WTC11 (cell line): ENCODE data around the gene FUT6. TPM values are rescaled to one million over a fixed set of nuclear protein-coding genes. Genes with fewer than 3 reads are reported as not detected.

ENCODE experiments used
- ATAC-seq: fragments of 200-7000 bp; cut with Tn5 transposase; 2 replicates; pipeline ENCODE4 v1.10.0; 2021; ENCODE audit warnings: mild to moderate bottlenecking, moderate library complexity
- CTCF ChIA-PET: fragments of 300-600 bp; sonication (Branson Sonifier 250); formaldehyde crosslinking; loops from one replicate; lab custom pipeline; 2021; ENCODE audit warnings: antibody characterized with exemption; lab: Charles Lee
- POLR2A ChIA-PET: fragments of 350-600 bp; sonication (Branson Sonifier 250); formaldehyde crosslinking; loops from one replicate; lab custom pipeline; 2021; ENCODE audit warnings: antibody characterized with exemption; lab: Charles Lee
- DNase-seq: peaks from one replicate; pipeline ENCODE4 v3.0.0; 2021; ENCODE audit warnings: low spot score
- H3K27ac Mint-ChIP-seq: 2 replicates; pipeline ENCODE4 v1.8.0; 2021; ENCODE audit warnings: mixed read lengths
- H3K27me3 Mint-ChIP-seq: 2 replicates; pipeline ENCODE4 v1.8.0; 2021; ENCODE audit warnings: low read depth, mild to moderate bottlenecking, moderate library complexity, mixed read lengths
- H3K36me3 Mint-ChIP-seq: 2 replicates; pipeline ENCODE4 v1.8.0; 2021; ENCODE audit warnings: mixed read lengths
- H3K4me1 Mint-ChIP-seq: 2 replicates; pipeline ENCODE4 v1.8.0; 2022; ENCODE audit warnings: mixed read lengths
- H3K4me3 Mint-ChIP-seq: 2 replicates; pipeline ENCODE4 v1.8.0; 2021; ENCODE audit warnings: mild to moderate bottlenecking, moderate library complexity, mixed read lengths
- H3K9me3 Mint-ChIP-seq: 2 replicates; pipeline ENCODE4 v1.8.0; 2021; ENCODE audit warnings: mixed read lengths
- AR ChIP-seq: fragments of 250-450 bp; sonication (Bioruptor Pico); IDR thresholded peaks from 2 replicates; pipeline ENCODE4 v1.9.0; 2021; ENCODE audit warnings: mild to moderate bottlenecking
- CTCF ChIP-seq: fragments of 200-600 bp; IDR thresholded peaks from 2 replicates; pipeline ENCODE4 v1.8.0; 2022; ENCODE audit warnings: antibody characterized with exemption
- FOXP1 ChIP-seq: sonication (generic); formaldehyde crosslinking; IDR thresholded peaks from 2 replicates; pipeline ENCODE4 v1.8.0; 2022; ENCODE audit warnings: missing genetic modification reagents, mild to moderate bottlenecking, moderate library complexity, borderline replicate concordance
- GTF2I ChIP-seq: fragments of 250-450 bp; sonication (Bioruptor Pico); conservative IDR thresholded peaks from 2 replicates; pipeline ENCODE4 v1.4.0; 2021; ENCODE audit warnings: mild to moderate bottlenecking
- NR1H2 ChIP-seq: sonication (generic); formaldehyde crosslinking; IDR thresholded peaks from 2 replicates; pipeline ENCODE4 v1.9.0; 2021; ENCODE audit warnings: mild to moderate bottlenecking, moderate library complexity, missing genetic modification reagents
- OVOL2 ChIP-seq: fragments of 250-450 bp; sonication (Bioruptor Pico); IDR thresholded peaks from 2 replicates; pipeline ENCODE4 v1.9.0; 2021; ENCODE audit warnings: mild to moderate bottlenecking, borderline replicate concordance
- SOX15 ChIP-seq: fragments of 250-450 bp; sonication (Bioruptor Pico); IDR thresholded peaks from 2 replicates; pipeline ENCODE4 v1.9.0; 2021; ENCODE audit warnings: mild to moderate bottlenecking
- SP1 ChIP-seq: sonication (generic); formaldehyde crosslinking; conservative IDR thresholded peaks from 2 replicates; pipeline ENCODE4 v1.8.1; 2022; ENCODE audit warnings: missing genetic modification reagents
- TP53 ChIP-seq: sonication (generic); formaldehyde crosslinking; IDR thresholded peaks from 2 replicates; pipeline ENCODE4 v1.8.1; 2023; ENCODE audit warnings: mild to moderate bottlenecking, missing genetic modification reagents
- ZMAT4 ChIP-seq: fragments of 250-450 bp; sonication (Bioruptor Pico); IDR thresholded peaks from 2 replicates; pipeline ENCODE4 v1.9.0; 2021; ENCODE audit warnings: mild to moderate bottlenecking
- ZNF138 ChIP-seq: sonication (generic); formaldehyde crosslinking; conservative IDR thresholded peaks from 2 replicates; pipeline ENCODE4 v1.8.1; 2022; ENCODE audit warnings: mild to moderate bottlenecking, moderate library complexity, missing genetic modification reagents
- ZNF219 ChIP-seq: sonication (generic); formaldehyde crosslinking; IDR thresholded peaks from 2 replicates; pipeline ENCODE4 v1.8.0; 2023; ENCODE audit warnings: missing genetic modification reagents, mild to moderate bottlenecking, borderline replicate concordance
- ZNF232 ChIP-seq: sonication (generic); formaldehyde crosslinking; IDR thresholded peaks from 2 replicates; pipeline ENCODE4 v1.8.0; 2022; ENCODE audit warnings: mild to moderate bottlenecking, missing genetic modification reagents
- ZNF281 ChIP-seq: sonication (generic); formaldehyde crosslinking; IDR thresholded peaks from 2 replicates; pipeline ENCODE4 v1.8.0; 2023; ENCODE audit warnings: mild to moderate bottlenecking, missing genetic modification reagents
- ZNF396 ChIP-seq: fragments of 250-450 bp; sonication (Bioruptor Pico); IDR thresholded peaks from 2 replicates; pipeline ENCODE4 v1.8.0; 2021; ENCODE audit warnings: mild to moderate bottlenecking, moderate library complexity, borderline replicate concordance
- ZNF423 ChIP-seq: fragments of 250-450 bp; sonication (Bioruptor Pico); IDR thresholded peaks from 2 replicates; pipeline ENCODE4 v2.1.2; 2022; ENCODE audit warnings: mild to moderate bottlenecking, moderate library complexity
- total RNA-seq: library from RNA; stranded (reverse); gene quantifications from 3 replicates; pipeline ENCODE4 v1.2.3, GENCODE V29; 2021

The FUT6 gene
- total RNA-seq, 1 experiment from 2014 or later, result not detected

GRCh38 chr19:5829567-5830310 lies 9.8 kb downstream of the FUT6 start:
- no peak for TF ChIP-seq ZNF281 (CRISPR knock-in tag)
- TF ChIP-seq ZNF423 (CRISPR knock-in tag), result no peak
- peak; percentile 73; the same call in 1 of the 2 replicates for TF ChIP-seq GTF2I
- CTCF ChIA-PET, result interaction anchor here (1.7 to 6.9 kb wide), 5 partner anchors 25 to 192 kb away, joined by 10 to 115 read pairs (median 12); partner anchors contain the start of genes NDUFA11, NRTN and VMAC
- peaks cover 6% of the 10 kb centered on the region for H3K4me1 Mint-ChIP-seq
- H3K4me3 Mint-ChIP-seq, result peak overlapping the region; percentile 91
- peaks cover 11% of the 10 kb centered on the region for H3K27me3 Mint-ChIP-seq
- POLR2A ChIA-PET, result interaction anchor here (2.3 to 3.0 kb wide), 3 partner anchors 25 to 76 kb away, joined by 5 to 22 read pairs (median 18); partner anchors contain the start of genes NDUFA11, NRTN and VMAC
- DNase-seq, result no peak
- no peak for ATAC-seq
- H3K9me3 Mint-ChIP-seq, result no peaks in the 10 kb centered on the region
- no peaks in the 10 kb centered on the region for H3K36me3 Mint-ChIP-seq
- peak overlapping the region; percentile 36; the same call in 1 of the 2 replicates for H3K27ac Mint-ChIP-seq

- CTCF ChIA-PET, result interaction anchor here (1.0 to 6.9 kb wide), 20 partner anchors 17 to 451 kb away, joined by 3 to 115 read pairs (median 4); partner anchors contain the start of genes NDUFA11, NRTN and VMAC
Measured at GRCh38 chr19:5828661-5829566, 10.6 kb downstream of the FUT6 start.

More at GRCh38 chr19:5828661-5829566, 10.6 kb downstream of the FUT6 start:
- no peaks in the 10 kb centered on the region for H3K9me3 Mint-ChIP-seq
- H3K36me3 Mint-ChIP-seq, result no peaks in the 10 kb centered on the region
- TF ChIP-seq SOX15 (no peak), OVOL2 (CRISPR knock-in tag) (no peak), FOXP1 (CRISPR knock-in tag) (0 out of 2 replicates have a peak, but pooled peaks have one; percentile 50), ZNF219 (CRISPR knock-in tag) (no peak), AR (no peak), ZNF138 (CRISPR knock-in tag) (no peak), TP53 (CRISPR knock-in tag) (peak; percentile 50; the same call in 1 of the 2 replicates), ZNF232 (no peak), ZNF396 (CRISPR knock-in tag) (no peak), CTCF (no peak), ZMAT4 (CRISPR knock-in tag) (no peak), SP1 (CRISPR knock-in tag) (0 out of 2 replicates have a peak, but pooled peaks have one; percentile 48), NR1H2 (CRISPR knock-in tag) (no peak)
- H3K4me1 Mint-ChIP-seq, result peaks cover 6% of the 10 kb centered on the region
- peaks cover 4% of the 10 kb centered on the region for H3K27me3 Mint-ChIP-seq
- peak overlapping the region; percentile 97 for H3K27ac Mint-ChIP-seq
- DNase-seq (peak; percentile 67), ATAC-seq (peak; percentile 32)
- peak overlapping the region; percentile 91 for H3K4me3 Mint-ChIP-seq
- POLR2A ChIA-PET, result interaction anchor here (0.5 to 3.0 kb wide), 10 partner anchors 10 to 283 kb away, joined by 3 to 22 read pairs (median 4); partner anchors contain the start of genes FUT6, NDUFA11, NRTN and RPL36
